Glutamatergic neuron (in vitro differentiated cells): ENCODE data around the gene WDFY4. TPM values are rescaled to one million over a fixed set of nuclear protein-coding genes. Genes with fewer than 3 reads are reported as not detected.

Experiments
- DNase-seq: peaks from one replicate; pipeline ENCODE4 v3.0.0; 2022
- H3K27ac Mint-ChIP-seq: one replicate; pipeline ENCODE4 v1.8.0; 2020; ENCODE audit warnings: mild to moderate bottlenecking, mixed read lengths, inconsistent platforms; ENCODE audit not compliant: unreplicated experiment
- H3K27me3 Mint-ChIP-seq: one replicate; pipeline ENCODE4 v1.8.0; 2020; ENCODE audit warnings: mild to moderate bottlenecking, moderate library complexity, mixed read lengths, inconsistent platforms; ENCODE audit not compliant: unreplicated experiment
- H3K36me3 Mint-ChIP-seq: one replicate; pipeline ENCODE4 v1.8.0; 2020; ENCODE audit warnings: mild to moderate bottlenecking, mixed read lengths, inconsistent platforms; ENCODE audit not compliant: unreplicated experiment
- H3K4me1 Mint-ChIP-seq: one replicate; pipeline ENCODE4 v1.8.0; 2020; ENCODE audit warnings: mild to moderate bottlenecking, low read depth, mixed read lengths, inconsistent platforms; ENCODE audit not compliant: unreplicated experiment
- H3K4me3 Mint-ChIP-seq: one replicate; pipeline ENCODE4 v1.8.0; 2020; ENCODE audit warnings: mild to moderate bottlenecking, mixed read lengths, inconsistent platforms; ENCODE audit not compliant: unreplicated experiment
- H3K9me3 Mint-ChIP-seq: one replicate; pipeline ENCODE4 v1.8.0; 2020; ENCODE audit warnings: mild to moderate bottlenecking, moderate library complexity, mixed read lengths, inconsistent platforms; ENCODE audit not compliant: unreplicated experiment
- total RNA-seq: library from RNA; stranded (reverse); fragmentation: NEBNext Ultra II Directional; extraction: Animal tissue kit (Norgen Biotek cat#: 25700); gene quantifications from one replicate; pipeline ENCODE4 v1.2.1, GENCODE V29; 2021; ENCODE audit not compliant: unreplicated experiment
- TF ChIP-seq, protein P1 (sequence below): fragments of 200-600 bp; sonication (generic); IDR thresholded peaks from one replicate; pipeline ENCODE4 v1.5.0; 2021; ENCODE audit not compliant: partially characterized antibody, unreplicated experiment

WDFY4 gene
- total RNA-seq, 1 donor from 2014 or later: not detected

DNA sequence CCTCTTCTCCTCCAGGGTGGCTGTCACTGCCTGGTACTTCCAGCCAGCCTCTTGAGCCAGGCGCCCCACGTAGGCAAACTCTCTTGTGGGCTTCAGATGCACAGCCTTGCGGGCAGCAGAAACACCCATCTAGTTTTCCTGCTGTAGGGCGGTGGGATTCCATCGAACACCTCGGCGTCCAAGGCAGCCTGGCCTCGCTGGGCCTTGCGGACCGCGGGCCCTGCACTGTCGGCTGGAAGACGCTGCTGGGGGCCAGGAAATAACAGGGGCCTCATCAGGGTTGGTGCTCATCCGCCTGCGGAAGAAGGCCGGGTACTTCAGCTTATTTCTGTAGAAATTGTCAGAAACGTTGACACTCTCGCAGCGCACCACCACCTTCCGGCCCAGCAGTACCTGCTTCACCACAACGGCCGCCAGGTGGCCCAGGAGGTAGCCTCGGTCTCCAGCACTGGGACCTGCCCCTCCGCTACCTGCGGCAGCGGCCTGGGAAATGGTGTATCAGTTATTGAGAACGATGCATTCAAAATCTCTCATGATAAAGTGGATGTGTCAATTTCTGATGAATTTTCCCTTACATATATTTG is 61.1 kb downstream of the WDFY4 start:
- Mint-ChIP-seq H3K36me3 (peaks cover 9% of the 10 kb centered on the region), H3K4me3 (no peak overlapping the region)

DNA sequence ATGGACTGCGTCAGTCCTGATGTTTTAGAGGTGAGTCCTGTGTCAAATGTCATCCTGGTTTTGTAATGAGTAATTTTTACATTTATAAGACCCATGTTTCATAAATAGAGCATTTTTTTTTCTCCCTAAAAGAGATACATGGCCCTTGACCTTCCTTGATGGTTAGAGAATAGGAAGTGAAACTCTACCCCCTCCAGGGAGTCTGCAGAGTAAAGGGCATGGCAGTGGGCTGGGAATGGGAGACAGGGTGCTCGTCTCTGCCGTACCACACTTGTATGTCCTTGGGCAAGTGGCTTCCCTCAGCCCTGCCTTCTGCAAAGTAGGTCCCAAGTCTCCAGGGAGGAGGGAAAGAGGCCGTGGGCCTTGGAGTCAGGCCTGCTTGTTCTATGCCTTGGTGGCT is 63.9 kb downstream of the WDFY4 start:
- Mint-ChIP-seq H3K4me3 (no peak overlapping the region), H3K9me3 (peaks cover 4% of the 10 kb centered on the region), H3K27ac (no peak overlapping the region), H3K4me1 (no peaks in the 10 kb centered on the region), H3K36me3 (peaks cover 9% of the 10 kb centered on the region), H3K27me3 (peaks cover 7% of the 10 kb centered on the region)
- no peak for DNase-seq
- TF ChIP-seq, protein P1, sequence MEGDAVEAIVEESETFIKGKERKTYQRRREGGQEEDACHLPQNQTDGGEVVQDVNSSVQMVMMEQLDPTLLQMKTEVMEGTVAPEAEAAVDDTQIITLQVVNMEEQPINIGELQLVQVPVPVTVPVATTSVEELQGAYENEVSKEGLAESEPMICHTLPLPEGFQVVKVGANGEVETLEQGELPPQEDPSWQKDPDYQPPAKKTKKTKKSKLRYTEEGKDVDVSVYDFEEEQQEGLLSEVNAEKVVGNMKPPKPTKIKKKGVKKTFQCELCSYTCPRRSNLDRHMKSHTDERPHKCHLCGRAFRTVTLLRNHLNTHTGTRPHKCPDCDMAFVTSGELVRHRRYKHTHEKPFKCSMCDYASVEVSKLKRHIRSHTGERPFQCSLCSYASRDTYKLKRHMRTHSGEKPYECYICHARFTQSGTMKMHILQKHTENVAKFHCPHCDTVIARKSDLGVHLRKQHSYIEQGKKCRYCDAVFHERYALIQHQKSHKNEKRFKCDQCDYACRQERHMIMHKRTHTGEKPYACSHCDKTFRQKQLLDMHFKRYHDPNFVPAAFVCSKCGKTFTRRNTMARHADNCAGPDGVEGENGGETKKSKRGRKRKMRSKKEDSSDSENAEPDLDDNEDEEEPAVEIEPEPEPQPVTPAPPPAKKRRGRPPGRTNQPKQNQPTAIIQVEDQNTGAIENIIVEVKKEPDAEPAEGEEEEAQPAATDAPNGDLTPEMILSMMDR: no peak

More for the DNA sequence above, 61.1 kb downstream of the WDFY4 start:
- TF ChIP-seq, protein P1: no peak
- Mint-ChIP-seq H3K9me3 (peaks cover 2% of the 10 kb centered on the region), H3K27me3 (peaks cover 7% of the 10 kb centered on the region), H3K27ac (no peak overlapping the region), H3K4me1 (no peaks in the 10 kb centered on the region)
- no peak for DNase-seq

DNA sequence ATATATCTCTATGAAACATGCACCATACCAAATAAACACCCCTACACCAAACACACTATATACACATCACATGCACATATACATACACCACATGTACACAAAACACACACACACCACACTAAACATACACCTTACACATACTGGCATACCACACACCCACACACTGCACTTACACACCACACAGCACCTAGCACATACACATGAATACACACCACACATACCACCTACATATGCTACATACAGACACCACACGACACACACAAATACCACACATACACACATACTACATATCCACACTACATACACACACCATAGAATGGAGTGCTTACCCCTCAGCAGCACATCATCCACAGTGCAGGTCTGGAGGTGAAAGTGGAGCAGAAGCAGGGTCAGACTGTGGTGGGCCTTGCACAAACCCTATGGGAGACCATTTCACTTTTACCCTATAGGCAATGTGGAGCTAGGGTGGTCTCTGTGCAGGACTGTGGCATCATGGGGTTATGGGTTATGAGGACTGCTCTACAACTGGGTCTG is 64.6 kb downstream of the WDFY4 start:
- Mint-ChIP-seq H3K9me3 (peaks cover 4% of the 10 kb centered on the region), H3K27me3 (peaks cover 4% of the 10 kb centered on the region), H3K4me1 (no peaks in the 10 kb centered on the region), H3K36me3 (peaks cover 9% of the 10 kb centered on the region), H3K4me3 (no peak overlapping the region), H3K27ac (no peak overlapping the region)
- no peak for DNase-seq
- TF ChIP-seq, protein P1: no peak

DNA sequence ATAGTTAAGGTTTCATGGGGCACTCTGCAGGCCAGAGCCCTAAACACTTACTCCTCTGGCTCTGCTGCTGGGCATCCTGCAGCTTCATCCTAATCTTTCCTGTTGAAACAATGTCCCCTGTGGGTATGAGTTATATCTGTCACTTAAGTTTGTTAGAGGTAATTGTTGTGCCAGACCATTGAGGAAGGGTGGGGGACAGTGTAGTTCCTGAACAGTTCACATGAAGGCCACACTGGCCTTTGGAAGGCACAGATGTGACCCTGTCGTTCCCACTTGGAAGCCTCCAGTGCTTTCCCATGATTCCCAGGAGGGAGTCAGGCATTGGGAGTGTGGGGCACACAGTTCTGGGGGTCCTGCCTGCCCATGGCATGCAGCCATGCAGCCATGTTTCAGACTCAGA is 65.3 kb downstream of the WDFY4 start:
- DNase-seq: no peak
- no peak overlapping the region for H3K27ac Mint-ChIP-seq
- TF ChIP-seq, protein P1: no peak
- no peak overlapping the region for H3K4me3 Mint-ChIP-seq
- H3K4me1 Mint-ChIP-seq: no peaks in the 10 kb centered on the region
- peaks cover 4% of the 10 kb centered on the region for H3K9me3 Mint-ChIP-seq
- H3K27me3 Mint-ChIP-seq: no peaks in the 10 kb centered on the region
- peaks cover 9% of the 10 kb centered on the region for H3K36me3 Mint-ChIP-seq

DNA sequence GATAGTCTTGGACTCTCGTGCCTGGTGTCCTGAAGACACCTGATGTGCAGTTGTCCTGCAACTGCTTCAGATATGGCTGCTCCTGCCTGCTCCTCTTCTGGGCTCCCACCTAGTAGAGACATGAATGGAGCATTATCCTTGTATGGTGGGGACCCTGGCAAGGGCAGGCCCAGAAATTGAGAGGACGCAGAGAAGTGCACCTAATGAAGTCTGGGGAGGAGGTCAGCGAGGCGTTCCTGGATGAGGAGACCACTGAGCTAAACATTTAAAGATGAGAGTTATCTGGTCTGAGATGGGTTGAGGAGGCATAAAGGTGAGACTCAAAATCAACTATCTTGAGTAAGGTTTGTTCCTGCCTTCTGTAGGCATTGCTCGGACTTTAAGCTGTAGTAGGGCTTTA is 66.3 kb downstream of the WDFY4 start:
- H3K27ac Mint-ChIP-seq: no peak overlapping the region
- TF ChIP-seq, protein P1: no peak
- no peaks in the 10 kb centered on the region for H3K4me1 Mint-ChIP-seq

More for the DNA sequence above, 66.3 kb downstream of the WDFY4 start:
- no peak overlapping the region for H3K4me3 Mint-ChIP-seq
- peaks cover 4% of the 10 kb centered on the region for H3K9me3 Mint-ChIP-seq
- DNase-seq: no peak
- peaks cover 9% of the 10 kb centered on the region for H3K36me3 Mint-ChIP-seq
- H3K27me3 Mint-ChIP-seq: no peaks in the 10 kb centered on the region
